ENCODE measurements around the gene CBARP. TPM values are rescaled to one million over a fixed set of nuclear protein-coding genes. Genes with fewer than 3 reads are reported as not detected.

CBARP gene
- total RNA-seq, 4 donors from 2014 or later = 0.38 to 1.6 (median 1.2) TPM

GRCh38 chr19:1278074-1278473, 40.3 kb upstream of the CBARP start:
- no peak for TF ChIP-seq CTCF (IDR thresholded peaks at IDR 0.05)
- H3K4me3 ChIP-seq = no peak overlapping the region
- H3K27me3 ChIP-seq = peaks cover 0 to 6% (median 0%) of the 10 kb centered on the region in 4 donors
- DNase-seq = no peak
- WGBS, 2 donors = 83% methylated on average over 1 of the region's 12 CpGs; no CpG with 5 or more reads in 1 of the 2 donors
- H3K4me1 ChIP-seq = peaks cover 27 to 50% (median 31%) of the 10 kb centered on the region in 3 donors
- no peaks in the 10 kb centered on the region for H3K9me3 ChIP-seq
- no peak overlapping the region for H3K27ac ChIP-seq
- intact Hi-C loops (cut with DNase I) = loop anchor here (10.0 kb wide), 1 partner anchor 127 kb away; the partner anchor contains the start of genes DAZAP1 and GAMT
- peaks cover 17 to 51% (median 23%) of the 10 kb centered on the region in 3 donors for H3K36me3 ChIP-seq

GRCh38 chr19:1277061-1277460, 39.3 kb upstream of the CBARP start:
- DNase-seq = no peak
- Histone ChIP-seq H3K4me3 (no peak overlapping the region), H3K9me3 (no peaks in the 10 kb centered on the region), H3K27ac (no peak overlapping the region), H3K36me3 (peaks cover 24 to 61% (median 28%) of the 10 kb centered on the region in 3 donors), H3K27me3 (no peaks in the 10 kb centered on the region), H3K4me1 (peaks cover 35 to 56% (median 41%) of the 10 kb centered on the region in 3 donors)
- intact Hi-C loops (cut with DNase I) = loop anchor here (10.0 kb wide), 1 partner anchor 128 kb away; the partner anchor contains the start of genes DAZAP1 and GAMT
- TF ChIP-seq POLR2A (IDR thresholded peaks at IDR 0.05) = no peak
- TF ChIP-seq CTCF (IDR thresholded peaks at IDR 0.05) = no peak
- 92 to 95% methylated on average over 10 to 11 of the region's 15 CpGs for WGBS, 2 donors

GRCh38 chr19:1276628-1277022, 38.8 kb upstream of the CBARP start:
- 45 to 70% methylated on average over 3 to 7 of the region's 10 CpGs for WGBS, 2 donors
- Histone ChIP-seq H3K4me1 (peaks cover 39 to 60% (median 45%) of the 10 kb centered on the region in 3 donors), H3K36me3 (peaks cover 26 to 65% (median 28%) of the 10 kb centered on the region in 3 donors), H3K9me3 (no peaks in the 10 kb centered on the region), H3K27ac (peak overlapping the region in 3 of 4 donors; percentile 94 to 99 (median 98)), H3K27me3 (no peaks in the 10 kb centered on the region), H3K4me3 (peak overlapping the region; percentile 49 to 86 (median 70))
- intact Hi-C loops (cut with DNase I) = loop anchor here (10.0 kb wide), 1 partner anchor 128 kb away; the partner anchor contains the start of genes DAZAP1 and GAMT
- TF ChIP-seq CTCF (IDR thresholded peaks at IDR 0.05) (no peak), POLR2A (IDR thresholded peaks at IDR 0.05) (no peak)
- DNase-seq = no peak

GRCh38 chr19:1275976-1276627, 38.3 kb upstream of the CBARP start:
- WGBS, 2 donors = 10 to 31% methylated on average over 7 to 27 of the region's 43 CpGs
- Histone ChIP-seq H3K36me3 (peaks cover 26 to 70% (median 28%) of the 10 kb centered on the region in 3 donors), H3K4me3 (peak overlapping the region; percentile 49 to 86 (median 70)), H3K27ac (peak overlapping the region; percentile 94 to 99 (median 98)), H3K9me3 (no peaks in the 10 kb centered on the region), H3K4me1 (peaks cover 45 to 66% (median 51%) of the 10 kb centered on the region in 3 donors), H3K27me3 (no peaks in the 10 kb centered on the region)
- TF ChIP-seq POLR2A (IDR thresholded peaks at IDR 0.05) (no peak), CTCF (IDR thresholded peaks at IDR 0.05) (peak in 1 of 6 experiments; percentile 7)
- DNase-seq = no peak
- intact Hi-C loops (cut with DNase I) = loop anchor here (10.0 kb wide), 1 partner anchor 129 kb away; the partner anchor contains the start of genes DAZAP1 and GAMT
